Sigmoid colon (tissue), 4 donors: ENCODE measurements around the gene ANO3.

ENCODE experiments used
- POLR2A ChIP-seq, 2 donors: fragments of 450-650 bp; IDR thresholded peaks; one replicate each; pipeline ENCODE4 v1.6.1; 2016; ENCODE audit warnings: antibody characterized with exemption in 2 of 2, mild to moderate bottlenecking in 2 of 2, moderate library complexity in 2 of 2
- POLR2AphosphoS5 ChIP-seq, 4 donors: sonication (generic); formaldehyde crosslinking; IDR thresholded peaks; one replicate each; pipeline ENCODE4 v1.6.1; 2017; ENCODE audit warnings: antibody characterized with exemption in 4 of 4
- TF ChIP-seq, protein P1 (sequence below), 4 experiments: fragments of 450-650 bp in 3 of 4; fragments of 200-600 bp in 1 of 4; IDR thresholded peaks; one replicate each; pipeline ENCODE4 v1.5.1; 2016 to 2019; ENCODE audit warnings: antibody characterized with exemption in 4 of 4, mild to moderate bottlenecking in 3 of 4, moderate library complexity in 2 of 4

GRCh38 chr11:26632691-26633159 is 300.8 kb downstream of the ANO3 start:
- TF ChIP-seq, protein P1, sequence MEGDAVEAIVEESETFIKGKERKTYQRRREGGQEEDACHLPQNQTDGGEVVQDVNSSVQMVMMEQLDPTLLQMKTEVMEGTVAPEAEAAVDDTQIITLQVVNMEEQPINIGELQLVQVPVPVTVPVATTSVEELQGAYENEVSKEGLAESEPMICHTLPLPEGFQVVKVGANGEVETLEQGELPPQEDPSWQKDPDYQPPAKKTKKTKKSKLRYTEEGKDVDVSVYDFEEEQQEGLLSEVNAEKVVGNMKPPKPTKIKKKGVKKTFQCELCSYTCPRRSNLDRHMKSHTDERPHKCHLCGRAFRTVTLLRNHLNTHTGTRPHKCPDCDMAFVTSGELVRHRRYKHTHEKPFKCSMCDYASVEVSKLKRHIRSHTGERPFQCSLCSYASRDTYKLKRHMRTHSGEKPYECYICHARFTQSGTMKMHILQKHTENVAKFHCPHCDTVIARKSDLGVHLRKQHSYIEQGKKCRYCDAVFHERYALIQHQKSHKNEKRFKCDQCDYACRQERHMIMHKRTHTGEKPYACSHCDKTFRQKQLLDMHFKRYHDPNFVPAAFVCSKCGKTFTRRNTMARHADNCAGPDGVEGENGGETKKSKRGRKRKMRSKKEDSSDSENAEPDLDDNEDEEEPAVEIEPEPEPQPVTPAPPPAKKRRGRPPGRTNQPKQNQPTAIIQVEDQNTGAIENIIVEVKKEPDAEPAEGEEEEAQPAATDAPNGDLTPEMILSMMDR (IDR thresholded peaks at IDR 0.05) = no peak
- TF ChIP-seq POLR2AphosphoS5 (IDR thresholded peaks at IDR 0.05) (no peak), POLR2A (IDR thresholded peaks at IDR 0.05) (no peak)
